NCI-H226 (cell line): ENCODE measurements around the gene PCBP3.
"Not testable (repeated sequence)": the region's sequence is repeated elsewhere in the genome, so short reads cannot be mapped to it uniquely, and the experiment has no call there.

Experiments
- DNase-seq: peaks from one replicate; pipeline ENCODE4 v3.0.0-alpha.2; 2015

Gene PCBP3

GRCh38 chr21:45643021-45643980, at the start of gene PCBP3:
TSS of gene PCBP3 (plus strand) at chr21:45643725. CDS start at chr21:45850086, 206,361 bp downstream.
- peak; percentile 84 for DNase-seq

- no peak for DNase-seq
These were observed 48.6 kb upstream of the PCBP3 start for GRCh38 chr21:45594721-45595489.

DNA sequence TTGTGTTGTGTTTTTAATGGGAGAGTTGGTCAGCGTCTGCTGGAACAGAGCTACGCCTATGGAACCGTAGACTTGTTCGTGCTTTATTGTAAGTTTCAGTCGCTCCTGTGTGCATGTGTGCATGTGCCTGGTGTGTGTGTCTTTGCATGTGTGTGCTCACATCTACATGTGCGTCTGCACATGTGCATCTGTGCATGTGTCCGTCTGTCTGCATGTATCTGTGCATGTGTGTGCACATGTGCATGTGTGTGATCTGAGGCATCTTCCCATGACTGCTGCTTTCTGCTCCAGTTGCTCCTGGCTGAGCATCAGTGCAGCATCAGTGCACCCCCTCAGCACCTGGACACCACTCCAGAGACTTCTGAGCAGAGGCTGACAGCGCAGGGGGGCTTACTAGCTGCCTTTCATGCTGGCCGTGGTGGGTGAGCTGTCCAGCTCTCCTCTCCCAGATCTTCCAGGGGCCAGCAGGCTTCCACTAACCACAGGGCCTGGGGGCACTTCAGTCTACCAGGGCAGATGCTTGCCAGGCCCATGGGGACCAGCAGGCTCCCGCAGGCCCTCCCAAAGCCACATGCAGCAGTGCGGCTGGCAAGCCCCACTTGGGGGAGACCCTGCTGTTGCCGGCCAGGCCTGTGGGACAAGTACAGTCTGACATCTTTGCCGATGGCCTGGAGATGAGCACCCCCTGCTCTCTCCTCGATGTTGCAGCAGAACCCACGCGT, 47.8 kb upstream of the PCBP3 start:
- DNase-seq: no peak

DNA sequence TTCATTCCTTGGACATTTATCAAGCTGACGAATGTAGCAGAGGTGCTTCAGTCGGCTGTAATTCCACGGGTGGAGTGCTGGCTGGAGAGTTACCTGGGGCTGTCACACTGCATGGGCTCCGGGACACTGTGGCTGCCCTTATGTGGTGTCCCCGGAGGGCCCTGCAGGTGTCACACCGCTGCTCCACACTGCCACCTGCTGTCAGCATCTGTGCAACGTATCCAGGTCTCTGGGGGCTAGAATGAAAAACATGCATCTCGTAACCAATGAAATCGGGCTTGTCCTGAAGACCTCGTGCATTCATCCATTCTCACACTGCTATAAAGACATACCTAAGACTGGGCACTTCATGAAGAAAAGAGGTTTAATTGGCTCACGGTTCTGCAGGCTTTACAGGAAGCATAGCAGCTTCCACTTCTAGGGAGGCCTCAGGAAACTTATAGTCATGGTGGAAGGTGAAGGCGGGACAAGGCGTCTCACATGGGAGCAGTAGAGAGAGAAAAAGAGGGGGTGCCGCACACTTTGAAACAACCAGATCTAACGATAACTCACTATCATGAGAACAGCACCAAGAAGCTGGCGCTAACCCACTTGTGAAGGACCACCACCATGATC, 46.7 kb upstream of the PCBP3 start:
- no peak for DNase-seq

GRCh38 chr21:45598109-45598508, 45.4 kb upstream of the PCBP3 start:
- no peak for DNase-seq

- no peak for DNase-seq
These were observed 44.9 kb upstream of the PCBP3 start for GRCh38 chr21:45598666-45599065.

GRCh38 chr21:45599146-45599581, 44.4 kb upstream of the PCBP3 start:
- no peak for DNase-seq

GRCh38 chr21:45600248-45600647, 43.3 kb upstream of the PCBP3 start:
- DNase-seq: no peak

- DNase-seq: no peak
These were observed 42.0 kb upstream of the PCBP3 start for GRCh38 chr21:45601551-45601950.

- no peak for DNase-seq
These were observed 41.4 kb upstream of the PCBP3 start for GRCh38 chr21:45602106-45602505.

DNA sequence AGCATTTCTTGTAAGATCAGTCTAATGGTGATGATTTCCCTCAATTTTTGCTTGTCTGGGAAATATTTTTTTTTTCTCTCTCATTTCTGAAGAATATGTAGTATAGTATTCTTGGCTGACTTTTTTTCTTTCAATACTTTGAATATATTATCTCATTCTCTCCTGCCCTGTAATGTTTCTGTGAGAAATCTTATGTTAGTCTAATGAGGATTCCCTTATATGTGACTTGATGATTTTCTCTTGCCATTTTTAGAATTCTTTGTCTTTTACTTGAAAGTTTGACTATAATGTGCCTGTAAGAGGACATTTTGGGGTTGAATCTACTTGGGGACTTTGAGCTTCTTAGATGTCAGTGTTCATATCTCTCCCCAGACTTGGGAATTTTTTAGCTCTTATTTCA, 40.0 kb upstream of the PCBP3 start:
- no peak for DNase-seq

- not testable (repeated sequence) for DNase-seq
These were observed 38.8 kb upstream of the PCBP3 start for GRCh38 chr21:45604681-45605080.

- no peak for DNase-seq
These were observed 36.3 kb upstream of the PCBP3 start for GRCh38 chr21:45607021-45607908.

DNA sequence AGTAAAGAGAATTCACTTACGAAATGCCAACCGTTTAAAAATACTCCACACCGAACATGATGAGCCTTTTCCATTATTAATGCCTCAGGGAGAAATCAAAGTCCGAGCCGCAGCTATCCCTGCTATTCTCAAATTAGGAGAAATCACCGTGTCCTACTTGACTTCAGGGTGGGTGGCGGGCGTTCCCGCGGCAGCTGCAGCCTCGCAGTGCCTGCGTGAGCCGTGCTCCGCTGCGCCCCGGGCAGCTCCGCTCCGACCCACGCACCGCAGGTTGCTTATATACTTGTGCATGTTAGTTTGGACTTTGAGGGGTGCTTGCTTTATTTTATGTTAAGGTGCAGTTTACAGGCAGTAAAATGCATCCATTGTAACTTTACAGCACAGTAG, 35.6 kb upstream of the PCBP3 start:
- DNase-seq: no peak

GRCh38 chr21:45608747-45609470, 34.6 kb upstream of the PCBP3 start:
- not testable (repeated sequence) for DNase-seq

DNA sequence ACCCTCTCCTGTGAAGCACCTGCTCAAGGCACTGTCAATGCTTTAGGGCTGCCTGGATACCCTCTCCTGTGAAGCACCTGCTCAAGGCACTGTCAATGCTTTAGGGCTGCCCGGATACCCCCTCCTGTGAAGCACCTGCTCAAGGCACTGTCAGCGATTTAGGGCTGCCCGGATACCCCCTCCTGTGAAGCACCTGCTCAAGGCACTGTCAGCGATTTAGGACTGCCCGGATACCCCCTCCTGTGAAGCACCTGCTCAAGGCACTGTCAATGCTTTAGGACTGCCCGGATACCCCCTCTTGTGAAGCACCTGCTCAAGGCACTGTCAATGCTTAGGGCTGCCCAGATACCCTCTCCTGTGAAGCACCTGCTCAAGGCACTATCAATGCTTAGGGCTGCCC, 33.9 kb upstream of the PCBP3 start:
- DNase-seq: not testable (repeated sequence)

DNA sequence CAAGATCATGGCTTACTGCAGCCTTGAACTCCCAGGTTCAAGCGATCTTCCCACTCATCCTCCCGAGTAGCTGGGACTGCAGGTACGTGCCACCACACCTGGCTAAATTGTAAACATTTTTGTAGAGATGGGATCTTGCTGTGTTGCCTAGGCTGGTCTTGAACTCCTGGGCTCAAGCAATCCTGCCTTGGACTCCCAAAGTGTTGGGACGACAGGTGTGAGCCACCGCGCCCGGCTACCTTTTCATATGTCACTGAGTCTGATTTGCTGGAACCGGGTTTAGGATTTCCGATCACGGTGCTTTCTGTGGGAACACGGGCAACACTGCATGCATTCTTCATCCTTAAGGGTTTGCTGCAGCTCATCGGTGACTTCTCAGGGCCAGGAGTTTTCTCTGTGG, 32.2 kb upstream of the PCBP3 start:
- no peak for DNase-seq

DNA sequence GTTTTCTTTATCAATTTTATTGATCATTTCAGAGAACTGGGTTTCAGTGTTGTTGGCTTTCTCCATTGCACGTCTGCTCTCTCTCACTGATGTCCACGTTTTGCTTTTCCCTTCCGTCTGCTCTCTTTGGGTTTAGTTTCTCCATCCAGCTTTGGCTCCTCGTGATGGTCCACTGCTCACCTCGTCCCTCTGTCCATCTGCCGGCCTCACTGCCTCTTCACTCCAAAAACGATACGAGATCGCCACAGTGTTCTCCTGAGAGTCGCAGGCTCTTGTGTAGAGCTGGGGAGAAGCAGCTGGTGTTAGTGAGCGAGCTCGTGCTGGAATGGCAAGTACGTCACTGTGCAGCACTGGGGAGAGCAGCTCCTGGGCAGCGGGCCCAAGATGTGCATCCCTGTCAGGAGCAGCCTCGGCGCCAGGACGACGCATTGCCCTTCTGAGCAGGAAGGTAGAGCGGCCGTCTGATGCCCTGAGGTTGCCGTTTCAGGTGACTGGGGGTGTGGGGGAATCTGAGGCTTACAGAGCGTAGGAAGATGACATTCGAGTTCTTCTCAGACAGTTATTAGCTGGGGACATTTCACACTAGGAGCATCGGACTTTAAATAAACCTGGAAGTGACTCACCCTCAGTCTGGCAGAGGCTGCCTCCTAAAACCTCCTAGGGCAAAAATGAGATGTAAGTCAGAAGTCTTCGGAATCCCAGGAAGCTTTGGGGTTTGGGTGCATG, 31.4 kb upstream of the PCBP3 start:
- no peak for DNase-seq

DNA sequence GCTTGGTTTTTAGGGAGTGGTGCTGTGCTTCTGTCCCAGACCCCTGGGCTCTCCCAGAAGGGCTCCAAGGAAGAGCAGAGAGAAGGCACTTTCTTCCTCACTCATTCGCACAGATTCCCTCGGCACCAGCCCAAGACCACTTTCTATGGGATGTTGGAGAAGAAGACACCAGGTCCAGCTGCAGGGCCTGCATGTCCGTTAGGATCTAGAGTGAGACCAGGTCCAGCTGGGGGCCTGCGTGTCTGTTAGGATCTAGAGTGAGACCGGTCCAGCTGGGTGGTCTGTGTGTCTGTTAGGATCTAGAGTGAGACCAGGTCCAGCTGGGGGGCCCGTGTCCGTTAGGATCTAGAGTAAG, 30.9 kb upstream of the PCBP3 start:
- DNase-seq: not testable (repeated sequence)

- DNase-seq: no peak
These were observed 30.1 kb upstream of the PCBP3 start for GRCh38 chr21:45613396-45613795.
